HG03342 (cell line): ENCODE measurements around the gene HMHB1.

Source experiments
- ATAC-seq: cut with Tn5 transposase; IDR thresholded peaks from one replicate; pipeline ENCODE4 v1.9.1; 2021; ENCODE audit warnings: mild to moderate bottlenecking, moderate library complexity; ENCODE audit not compliant: unreplicated experiment

Gene HMHB1

GRCh38 chr5:143865426-143866025 lies 53.6 kb downstream of the HMHB1 start:
- no peak for ATAC-seq
